Prostate gland (tissue), 2 donors: Measurements from ENCODE around the gene IL15RA. TPM values are rescaled to one million over a fixed set of nuclear protein-coding genes. Genes with fewer than 3 reads are reported as not detected.

Experiments used
- DNase-seq: peaks from one replicate; pipeline ENCODE4 v3.0.0-alpha.2; 2019; ENCODE audit warnings: low spot score
- H3K27ac ChIP-seq, 2 donors: fragments of 200-600 bp; sonication (generic); 2 replicates each; pipeline ENCODE4 v1.5.1; 2017 to 2019
- H3K27me3 ChIP-seq: fragments of 200-600 bp; sonication (generic); replicated peaks from 2 replicates; pipeline ENCODE4 v1.5.1; 2019; ENCODE audit not compliant: insufficient read depth
- H3K36me3 ChIP-seq, 2 donors: fragments of 200-600 bp; sonication (generic); 1 replicate in 1 of 2; 2 replicates in 1 of 2; pipeline versions ENCODE4 v1.5.1 to v1.8.1; 2017 to 2019
- H3K4me1 ChIP-seq: fragments of 200-600 bp; sonication (generic); replicated peaks from 2 replicates; pipeline ENCODE4 v1.5.1; 2019
- H3K4me3 ChIP-seq, 2 donors: fragments of 200-600 bp; sonication (generic); 2 replicates each; pipeline ENCODE4 v1.5.1; 2017 to 2019
- H3K9me3 ChIP-seq: fragments of 200-600 bp; sonication (generic); 2 replicates; pipeline ENCODE4 v1.5.1; 2017
- POLR2A ChIP-seq: fragments of 450-650 bp; IDR thresholded peaks from one replicate; pipeline ENCODE4 v1.6.1; 2016; ENCODE audit warnings: antibody characterized with exemption, mild to moderate bottlenecking
- POLR2AphosphoS5 ChIP-seq: sonication (generic); formaldehyde crosslinking; IDR thresholded peaks from one replicate; pipeline ENCODE4 v1.6.1; 2017; ENCODE audit warnings: antibody characterized with exemption
- WGBS: methylation state at CpG from one replicate; pipeline ENCODE4 v1.1.5; 2018; 5-methylcytosine and 5-hydroxymethylcytosine counted together
- intact Hi-C: fragments of 100-400 bp; cut with DNase I; formaldehyde crosslinking; loops from one replicate; pipeline ENCODE4 v1.14.2; 2022
- total RNA-seq, 2 donors: library from RNA; depleted of rRNA; stranded (reverse); fragments of >200 nt; gene quantifications; one replicate each; pipeline ENCODE4 v1.1.0, GENCODE V29; 2016
- TF ChIP-seq, protein P1 (sequence below), 4 experiments: fragments of 200-600 bp in 2 of 4; fragments of 450-650 bp in 2 of 4; sonication (generic) in 2 of 4; IDR thresholded peaks; 1 replicate in 3 of 4; 2 replicates in 1 of 4; pipeline ENCODE4 v1.5.1; 2016 to 2019; ENCODE audit warnings: antibody characterized with exemption in 4 of 4, mild to moderate bottlenecking in 2 of 4, moderate library complexity in 2 of 4

Gene IL15RA
- total RNA-seq, 2 donors from 2014 or later, result 11.7 to 18.5 TPM

DNA sequence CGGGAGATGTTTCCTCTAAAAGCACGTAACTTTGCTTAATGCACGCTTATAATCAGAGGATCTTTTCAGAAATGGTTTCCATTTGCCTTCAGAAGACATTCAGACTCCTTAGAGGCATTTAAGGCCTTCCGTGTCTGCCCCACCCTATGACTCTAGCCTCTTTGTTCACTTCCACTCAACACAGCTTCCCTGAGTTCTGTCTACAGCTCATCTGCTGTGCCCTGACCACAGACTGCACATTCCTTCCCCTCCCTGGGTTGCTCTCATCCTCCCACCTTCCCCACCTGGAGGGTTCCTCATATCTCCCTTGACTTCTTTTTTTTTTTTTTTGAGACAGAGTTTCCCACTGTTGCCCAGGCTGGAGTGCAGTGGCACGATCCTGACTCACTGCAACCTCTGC is 70.7 kb downstream of the IL15RA start:
- WGBS, result 100% methylated on average over 5 of the region's 5 CpGs
- no peak overlapping the region for H3K27ac ChIP-seq
- no peak for DNase-seq
- H3K4me1 ChIP-seq, result no peaks in the 10 kb centered on the region
- no peaks in the 10 kb centered on the region for H3K9me3 ChIP-seq
- TF ChIP-seq, protein P1, sequence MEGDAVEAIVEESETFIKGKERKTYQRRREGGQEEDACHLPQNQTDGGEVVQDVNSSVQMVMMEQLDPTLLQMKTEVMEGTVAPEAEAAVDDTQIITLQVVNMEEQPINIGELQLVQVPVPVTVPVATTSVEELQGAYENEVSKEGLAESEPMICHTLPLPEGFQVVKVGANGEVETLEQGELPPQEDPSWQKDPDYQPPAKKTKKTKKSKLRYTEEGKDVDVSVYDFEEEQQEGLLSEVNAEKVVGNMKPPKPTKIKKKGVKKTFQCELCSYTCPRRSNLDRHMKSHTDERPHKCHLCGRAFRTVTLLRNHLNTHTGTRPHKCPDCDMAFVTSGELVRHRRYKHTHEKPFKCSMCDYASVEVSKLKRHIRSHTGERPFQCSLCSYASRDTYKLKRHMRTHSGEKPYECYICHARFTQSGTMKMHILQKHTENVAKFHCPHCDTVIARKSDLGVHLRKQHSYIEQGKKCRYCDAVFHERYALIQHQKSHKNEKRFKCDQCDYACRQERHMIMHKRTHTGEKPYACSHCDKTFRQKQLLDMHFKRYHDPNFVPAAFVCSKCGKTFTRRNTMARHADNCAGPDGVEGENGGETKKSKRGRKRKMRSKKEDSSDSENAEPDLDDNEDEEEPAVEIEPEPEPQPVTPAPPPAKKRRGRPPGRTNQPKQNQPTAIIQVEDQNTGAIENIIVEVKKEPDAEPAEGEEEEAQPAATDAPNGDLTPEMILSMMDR (IDR thresholded peaks at IDR 0.05), result no peak
- no peak for TF ChIP-seq POLR2A
- TF ChIP-seq POLR2AphosphoS5, result no peak
- H3K27me3 ChIP-seq, result no peaks in the 10 kb centered on the region
- no peak overlapping the region for H3K4me3 ChIP-seq
- no peaks in the 10 kb centered on the region for H3K36me3 ChIP-seq
- intact Hi-C loops, result no loop called here

DNA sequence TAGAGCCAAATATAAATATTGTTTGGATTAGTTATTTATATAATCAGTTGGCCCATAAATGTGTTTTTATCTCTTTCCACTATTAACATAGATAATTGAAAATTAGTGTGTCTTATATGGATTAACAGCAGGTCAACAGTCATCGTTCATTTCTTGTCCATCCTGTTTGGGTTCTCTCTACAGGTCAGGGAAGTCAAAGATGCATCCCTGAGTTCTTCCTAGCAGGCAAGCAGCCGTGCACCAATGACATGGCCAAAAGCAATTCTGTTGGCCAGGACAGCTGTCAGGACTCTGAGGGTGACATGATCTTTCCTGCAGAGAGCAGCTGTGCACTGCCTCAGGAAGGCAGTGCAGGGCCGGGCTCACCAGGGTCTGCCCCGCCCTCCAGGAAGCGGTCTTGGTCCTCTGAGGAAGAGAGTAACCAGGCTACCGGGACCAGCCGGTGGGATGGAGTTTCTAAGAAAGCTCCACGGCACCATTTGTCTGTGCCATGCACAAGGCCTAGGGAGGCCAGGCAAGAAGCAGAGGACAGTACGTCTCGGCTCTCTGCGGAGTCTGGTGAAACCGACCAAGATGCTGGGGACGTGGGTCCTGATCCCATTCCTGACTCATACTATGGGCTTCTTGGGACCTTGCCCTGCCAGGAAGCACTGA is 71.4 kb downstream of the IL15RA start:
- H3K36me3 ChIP-seq, result no peaks in the 10 kb centered on the region
- intact Hi-C loops, result no loop called here
- no peaks in the 10 kb centered on the region for H3K4me1 ChIP-seq
- no peak overlapping the region for H3K4me3 ChIP-seq
- H3K27ac ChIP-seq, result no peak overlapping the region
- DNase-seq, result no peak
- no peaks in the 10 kb centered on the region for H3K9me3 ChIP-seq
- 82% methylated on average over 13 of the region's 13 CpGs for WGBS
- TF ChIP-seq POLR2AphosphoS5 (no peak), POLR2A (no peak)
- TF ChIP-seq, protein P1 (IDR thresholded peaks at IDR 0.05), result no peak
- H3K27me3 ChIP-seq, result no peaks in the 10 kb centered on the region

DNA sequence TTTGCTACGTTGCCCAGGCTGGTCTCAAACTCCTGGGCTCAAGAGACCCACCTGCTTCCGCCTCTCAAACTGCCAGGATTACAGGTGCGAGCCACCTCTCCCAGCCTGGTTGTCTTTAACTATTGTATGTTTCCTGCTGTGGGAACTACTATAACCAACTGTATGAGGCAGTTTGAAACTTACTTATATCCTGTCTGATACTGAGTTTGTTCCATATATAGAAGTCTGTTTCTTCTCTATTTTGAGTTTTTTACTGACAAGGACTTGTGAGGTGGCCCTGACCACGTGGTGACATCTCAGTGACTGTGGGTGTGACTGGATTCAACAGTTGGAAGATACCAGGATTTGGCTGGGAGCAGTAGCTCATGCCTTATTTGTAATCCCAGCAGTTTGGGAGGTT is 73.1 kb downstream of the IL15RA start:
- Histone ChIP-seq H3K36me3 (no peaks in the 10 kb centered on the region), H3K27me3 (no peaks in the 10 kb centered on the region), H3K4me3 (no peak overlapping the region), H3K27ac (no peak overlapping the region), H3K9me3 (no peaks in the 10 kb centered on the region), H3K4me1 (no peaks in the 10 kb centered on the region)
- no peak for DNase-seq
- TF ChIP-seq POLR2AphosphoS5 (no peak), POLR2A (no peak)
- TF ChIP-seq, protein P1 (IDR thresholded peaks at IDR 0.05), result no peak
- intact Hi-C loops, result no loop called here
- 70% methylated on average over 4 of the region's 4 CpGs for WGBS

DNA sequence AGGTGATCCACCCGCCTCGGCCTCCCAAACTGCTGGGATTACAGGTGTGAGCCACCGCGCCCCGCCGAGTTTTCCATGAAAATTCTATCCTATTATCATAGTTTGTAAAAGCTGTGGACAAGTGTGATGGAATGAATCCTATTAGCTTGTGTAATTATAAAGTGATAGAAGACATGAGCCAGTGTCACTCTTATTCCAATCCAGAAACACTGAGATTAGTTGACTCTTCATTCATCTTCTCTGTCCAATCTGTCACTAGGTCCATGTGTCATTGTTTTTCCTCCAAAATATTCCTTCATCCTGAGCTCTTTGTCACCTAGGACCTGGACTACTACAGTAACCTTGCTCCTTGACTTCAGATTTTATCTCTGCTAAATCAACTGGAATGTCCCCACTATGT is 73.8 kb downstream of the IL15RA start:
- Histone ChIP-seq H3K4me1 (no peaks in the 10 kb centered on the region), H3K27me3 (no peaks in the 10 kb centered on the region), H3K36me3 (no peaks in the 10 kb centered on the region), H3K27ac (no peak overlapping the region), H3K4me3 (no peak overlapping the region), H3K9me3 (no peaks in the 10 kb centered on the region)
- intact Hi-C loops, result no loop called here
- DNase-seq, result no peak
- TF ChIP-seq, protein P1 (IDR thresholded peaks at IDR 0.05), result no peak
- no peak for TF ChIP-seq POLR2AphosphoS5
- TF ChIP-seq POLR2A, result no peak
- 100% methylated on average over 6 of the region's 6 CpGs for WGBS

DNA sequence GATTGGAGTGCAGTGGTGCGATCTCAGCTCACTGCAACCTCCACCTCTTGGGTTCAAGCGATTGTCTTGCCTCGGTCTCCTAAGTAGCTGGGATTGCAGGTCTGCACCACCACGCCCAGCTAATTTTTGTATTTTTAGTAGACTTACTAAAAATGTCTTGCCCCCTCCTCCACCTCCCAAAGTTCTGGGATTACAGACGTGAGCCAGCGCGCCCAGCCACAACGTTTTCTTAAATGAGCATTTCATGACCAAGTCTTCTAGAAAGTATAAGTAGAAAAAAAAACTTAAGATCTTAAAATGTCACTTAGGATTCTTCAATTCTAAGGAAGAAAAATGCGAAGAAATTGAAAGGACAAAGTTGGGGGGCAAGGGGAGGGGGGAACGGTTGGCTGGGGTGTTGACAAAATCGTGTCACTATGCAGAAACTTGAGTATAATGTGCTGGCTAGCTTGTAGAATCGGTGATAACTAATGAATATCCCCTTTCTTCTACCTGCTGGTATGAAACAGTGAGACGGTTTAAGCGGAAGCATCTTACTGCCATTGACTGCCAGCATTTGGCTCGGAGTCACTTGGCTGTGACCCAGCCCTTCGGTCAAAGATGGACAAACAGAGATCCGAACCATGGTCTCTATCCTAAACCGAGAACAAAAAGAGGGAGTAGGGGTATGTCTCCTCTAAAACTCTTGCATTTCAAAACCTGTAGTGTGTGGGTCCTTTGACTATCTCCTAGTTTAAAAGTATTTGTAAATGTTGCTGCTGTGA is 74.7 kb downstream of the IL15RA start:
- no peaks in the 10 kb centered on the region for H3K9me3 ChIP-seq
- H3K36me3 ChIP-seq, result no peaks in the 10 kb centered on the region
- intact Hi-C loops, result no loop called here
- H3K4me1 ChIP-seq, result no peaks in the 10 kb centered on the region
- H3K27me3 ChIP-seq, result no peaks in the 10 kb centered on the region
- no peak overlapping the region for H3K4me3 ChIP-seq
- DNase-seq, result no peak
- WGBS, result 69% methylated on average over 18 of the region's 18 CpGs
- no peak overlapping the region for H3K27ac ChIP-seq
- TF ChIP-seq, protein P1 (IDR thresholded peaks at IDR 0.05), result no peak
- TF ChIP-seq POLR2AphosphoS5 (no peak), POLR2A (no peak)
